GM12878 (cell line): ENCODE data around the gene AGBL3. TPM values are rescaled to one million over a fixed set of nuclear protein-coding genes. Genes with fewer than 3 reads are reported as not detected.

Experiments used
- ATAC-seq: fragments of 200-7000 bp; cut with Tn5 transposase; 3 replicates; pipeline ENCODE4 v1.9.1; 2020; ENCODE audit warnings: mild to moderate bottlenecking, moderate library complexity
- BruUV-seq: library from RNA; stranded (reverse); fragments of 400-500 nt; replicated peaks from 2 replicates; lab custom pipeline; 2021; lab: Mats Ljungman, UMichigan
- CTCF ChIA-PET: fragments of 300-600 bp; sonication (Branson Sonifier 250); formaldehyde crosslinking; extraction: SDS; loops from one replicate; lab custom pipeline; 2021; ENCODE audit warnings: inconsistent platforms; lab: Yijun Ruan, JAX
- POLR2A ChIA-PET: fragments of 350-600 bp; formaldehyde crosslinking; extraction: SDS; loops from one replicate; lab custom pipeline; 2021; ENCODE audit warnings: inconsistent platforms; lab: Charles Lee
- RAD21 ChIA-PET: fragments of 300-600 bp; sonication (Branson Sonifier 250); formaldehyde crosslinking; loops from one replicate; lab custom pipeline; 2023; ENCODE audit warnings: antibody characterized with exemption; ENCODE audit not compliant: unreplicated experiment; lab: Charles Lee
- SMC1A ChIA-PET: fragments of 300-600 bp; sonication (Branson Sonifier 250); formaldehyde crosslinking; loops from one replicate; lab custom pipeline; 2023; ENCODE audit not compliant: unreplicated experiment, uncharacterized antibody; lab: Charles Lee
- DNase-seq: peaks from one replicate; pipeline ENCODE4 v3.0.0-alpha.2; 2011; ENCODE audit warnings: low read depth, low spot score
- FAIRE-seq: peaks from 3 replicates; lab custom pipeline; 2011; peaks lifted over from hg19 to GRCh38; lab: Jason Lieb, UNC
- H2AFZ ChIP-seq: 2 replicates; pipeline ENCODE4 v1.6.0; 2011; ENCODE audit warnings: low read depth, low read length, control low read depth; ENCODE audit not compliant: control insufficient read depth
- H3K27ac ChIP-seq: 2 replicates; pipeline ENCODE4 v1.5.1; 2011; ENCODE audit warnings: control low read depth; ENCODE audit not compliant: control insufficient read depth, insufficient read depth
- H3K27me3 ChIP-seq, 2 experiments: replicated peaks in 1 of 2; 2 replicates each; pipeline versions ENCODE4 v1.6.0 to v1.6.1; 2011; ENCODE audit warnings: low read length in 1 of 2; ENCODE audit not compliant: control insufficient read depth in 2 of 2, insufficient read depth in 2 of 2
- H3K36me3 ChIP-seq, 2 experiments: 2 replicates each; pipeline ENCODE4 v1.5.1; 2011; ENCODE audit warnings: low read length in 1 of 2; ENCODE audit not compliant: control insufficient read depth in 2 of 2, insufficient read depth in 2 of 2
- H3K4me1 ChIP-seq: 2 replicates; pipeline ENCODE4 v1.6.1; 2011; ENCODE audit warnings: mild to moderate bottlenecking, low read length, moderate library complexity, mixed read lengths; ENCODE audit not compliant: control insufficient read depth, insufficient read depth
- H3K4me2 ChIP-seq: 2 replicates; pipeline ENCODE4 v1.6.0; 2011; ENCODE audit warnings: control low read depth; ENCODE audit not compliant: control insufficient read depth, insufficient read depth
- H3K4me3 ChIP-seq: fragments of 200-600 bp; sonication (generic); 2 replicates; pipeline ENCODE4 v1.5.1; 2016
- H3K79me2 ChIP-seq: 2 replicates; pipeline ENCODE4 v1.6.0; 2011; ENCODE audit warnings: low read length; ENCODE audit not compliant: control insufficient read depth, insufficient read depth
- H3K9ac ChIP-seq: 2 replicates; pipeline ENCODE4 v1.8.0; 2011; ENCODE audit warnings: low read length, control low read depth, mixed read lengths; ENCODE audit not compliant: control insufficient read depth, insufficient read depth
- H3K9me3 ChIP-seq: replicated peaks from 3 replicates; pipeline ENCODE4 v1.5.1; 2011; ENCODE audit warnings: mild to moderate bottlenecking, low read length; ENCODE audit not compliant: control insufficient read depth, insufficient read depth
- H4K20me1 ChIP-seq: 2 replicates; pipeline ENCODE4 v1.6.0; 2011; ENCODE audit not compliant: control insufficient read depth, insufficient read depth
- BHLHE40 ChIP-seq, 2 experiments: fragments of 450-650 bp in 1 of 2; IDR thresholded peaks; 2 replicates each; pipeline ENCODE4 v1.6.1; 2011 to 2017; ENCODE audit warnings: low read depth in 2 of 2, borderline replicate concordance in 1 of 2, improper control_type of control experiment in 1 of 2, low read length in 1 of 2, mild to moderate bottlenecking in 1 of 2
- LARP7 ChIP-seq: fragments of 450-650 bp; IDR thresholded peaks from 2 replicates; pipeline ENCODE4 v1.6.1; 2017; ENCODE audit warnings: mild to moderate bottlenecking
- PML ChIP-seq: IDR thresholded peaks from 2 replicates; pipeline ENCODE4 v1.6.1; 2012; ENCODE audit warnings: low read length, inconsistent platforms
- RB1 ChIP-seq: fragments of 450-650 bp; formaldehyde crosslinking; IDR thresholded peaks from 2 replicates; pipeline ENCODE4 v1.6.1; 2017; ENCODE audit warnings: mild to moderate bottlenecking, borderline replicate concordance
- TCF7 ChIP-seq: IDR thresholded peaks from 2 replicates; pipeline ENCODE4 v1.6.1; 2014; ENCODE audit warnings: antibody characterized with exemption, borderline replicate concordance
- ZNF207 ChIP-seq: fragments of 450-650 bp; IDR thresholded peaks from 2 replicates; pipeline ENCODE4 v1.6.1; 2014; ENCODE audit warnings: antibody characterized with exemption, mild to moderate bottlenecking, borderline replicate concordance
- ZNF622 ChIP-seq: fragments of 450-650 bp; IDR thresholded peaks from 2 replicates; pipeline ENCODE4 v1.6.1; 2017; ENCODE audit warnings: mild to moderate bottlenecking, inconsistent platforms
- whole genome bisulfite sequencing: methylation state at CpG from one replicate; pipeline ENCODE4 v1.1.6; 2016; ENCODE audit warnings: low lambda C conversion rate; ENCODE audit not compliant: insufficient replicate concordance, insufficient coverage; ENCODE audit errors: missing lambda C conversion rate; 5-methylcytosine and 5-hydroxymethylcytosine counted together
- in situ Hi-C: fragments of 300-500 bp; cut with MboI; formaldehyde crosslinking; loops from 9 replicates; pipeline ENCODE4 v1.14.3; 2018; ENCODE audit warnings: mixed read lengths
- intact Hi-C: fragments of 100-400 bp; cut with micrococcal nuclease; formaldehyde crosslinking; loops from one replicate; pipeline ENCODE4 v1.14.2; 2022; ENCODE audit not compliant: unreplicated experiment
- polyA plus RNA-seq, 11 experiments: library from polyadenylated mRNA; depleted of rRNA in 4 of 11; unstranded in 6 of 11; stranded (reverse) in 5 of 11; fragments of >200 nt; fragmentation: Nextera tagmentation in 4 of 11; fragmentation: Illumina TruSeq in 1 of 11; extraction: Ambion mirVana in 4 of 11; extraction: Trizol in 1 of 11; gene quantifications; 1 replicate in 1 of 11; 2 replicates in 10 of 11; pipeline versions ENCODE4 v1.2.1 to v1.2.3, GENCODE V29; 2011 to 2016; ENCODE audit warnings: inconsistent platforms in 2 of 11, missing spikeins in 2 of 11, low read depth in 1 of 11
- total RNA-seq, 4 experiments: library from RNA; depleted of rRNA in 3 of 4; stranded (reverse); fragments of >200 nt in 3 of 4; fragmentation: Illumina TruSeq in 1 of 4; extraction: Trizol in 1 of 4; gene quantifications; 2 replicates each; pipeline versions ENCODE4 v1.2.1 to v1.2.3, GENCODE V29; 2013 to 2021

Gene AGBL3
- total and polyA plus RNA-seq, 10 of the 15 experiments (the other 5 are each of a cell fraction or from before 2014, with no cell fraction given), result 0.82 to 12.4 (median 3.7) TPM

- Histone ChIP-seq H3K4me2 (no peak overlapping the region), H3K4me3 (no peak overlapping the region), H3K27ac (no peak overlapping the region), H3K9ac (no peak overlapping the region), H3K9me3 (no peaks in the 10 kb centered on the region), H3K79me2 (no peaks in the 10 kb centered on the region), H4K20me1 (no peaks in the 10 kb centered on the region), H2AFZ (no peak overlapping the region), H3K4me1 (no peaks in the 10 kb centered on the region), H3K27me3 (no peaks in the 10 kb centered on the region), H3K36me3 (no peaks in the 10 kb centered on the region)
- FAIRE-seq, result no peak
- ChIA-PET RAD21 (interaction anchor here (0.6 to 6.4 kb wide), 12 partner anchors 9 to 509 kb away, joined by 3 to 112 read pairs (median 8); no protein-coding TSS in a partner anchor), CTCF (interaction anchor here (0.6 to 9.4 kb wide), 19 partner anchors 8 to 509 kb away, joined by 3 to 168 read pairs (median 6); partner anchors contain the start of gene AGBL3), SMC1A (interaction anchor here (0.6 to 4.5 kb wide), 14 partner anchors 8 to 509 kb away, joined by 3 to 60 read pairs (median 6); no protein-coding TSS in a partner anchor), POLR2A (interaction anchor here (1.3 kb wide), 1 partner anchor 31 kb away, joined by 3 read pairs; no protein-coding TSS in a partner anchor)
- DNase-seq, result no peak
- no TSS peak for BruUV-seq
- WGBS, result 54% methylated on average over 5 of the region's 5 CpGs
- ATAC-seq, result no peak
- intact Hi-C loops (loop anchor here (5.0 to 10.0 kb wide), 4 partner anchors 60 to 427 kb away; no protein-coding TSS in a partner anchor), in situ Hi-C loops (no loop called here)
- TF ChIP-seq ZNF622 (no peak), BHLHE40 (IDR thresholded peaks at IDR 0.05; ENCODE audit: borderline replicate concordance in 1 of 2, low read depth in 2 of 2, low read length in 1 of 2) (no peak), RB1 (no peak), TCF7 (no peak), ZNF207 (no peak), PML (no peak), LARP7 (no peak)
Observed at GRCh38 chr7:134941952-134942351, 44.4 kb upstream of the AGBL3 start.
